Activated T-cell treated with anti-CD3 and anti-CD28 coated beads, Interleukin-2, amount 50 U/mL, for 1 hour (primary cell): ENCODE data around the gene CCL8.
"Not testable (repeated sequence)": the region's sequence is repeated elsewhere in the genome, so short reads cannot be mapped to it uniquely, and the experiment has no call there.

Source experiments
- DNase-seq: peaks from one replicate; pipeline ENCODE4 v3.0.0-alpha.2; 2020

CCL8 gene

GRCh38 chr17:34318474-34318873 lies 761 bp upstream of the CCL8 start:
- DNase-seq: no peak

- DNase-seq: no peak
Observed at GRCh38 chr17:34321964-34322363, 2.7 kb downstream of the CCL8 start.

GRCh38 chr17:34327580-34327979 lies 8.3 kb downstream of the CCL8 start:
- not testable (repeated sequence) for DNase-seq

GRCh38 chr17:34337701-34338100 lies 18.5 kb downstream of the CCL8 start:
- DNase-seq: no peak

GRCh38 chr17:34339138-34339770 lies 20.0 kb downstream of the CCL8 start:
- DNase-seq: no peak

GRCh38 chr17:34341916-34342315 lies 22.7 kb downstream of the CCL8 start:
- DNase-seq: no peak

- no peak for DNase-seq
Observed at GRCh38 chr17:34347063-34347462, 27.8 kb downstream of the CCL8 start.

GRCh38 chr17:34349751-34350150 lies 30.5 kb downstream of the CCL8 start:
- DNase-seq: no peak

GRCh38 chr17:34351096-34351495 lies 31.9 kb downstream of the CCL8 start:
- no peak for DNase-seq

GRCh38 chr17:34352191-34352590 lies 33.0 kb downstream of the CCL8 start:
- no peak for DNase-seq

- DNase-seq: no peak
Observed at GRCh38 chr17:34354637-34355036, 35.4 kb downstream of the CCL8 start.

- no peak for DNase-seq
Observed at GRCh38 chr17:34356194-34356593, 37.0 kb downstream of the CCL8 start, which contains the start of gene CCL13. TSS of gene CCL13 (plus strand) at chr17:34356480. CDS start at chr17:34356527, 47 bp downstream.

GRCh38 chr17:34357398-34357797 lies 38.2 kb downstream of the CCL8 start:
- no peak for DNase-seq

GRCh38 chr17:34358631-34359030 lies 39.4 kb downstream of the CCL8 start:
- DNase-seq: no peak

- no peak for DNase-seq
Observed at GRCh38 chr17:34360601-34361270, 41.5 kb downstream of the CCL8 start.

GRCh38 chr17:34361478-34362061 lies 42.3 kb downstream of the CCL8 start:
- DNase-seq: peak; percentile 55

GRCh38 chr17:34363183-34363661 lies 44.0 kb downstream of the CCL8 start, which contains the start of gene CCL1:
TSS of gene CCL1 (minus strand) at chr17:34363233. CDS start at chr17:34363161, 72 bp downstream.
- no peak for DNase-seq

- no peak for DNase-seq
Observed at GRCh38 chr17:34364751-34365150, 45.5 kb downstream of the CCL8 start.

GRCh38 chr17:34365340-34365739 lies 46.1 kb downstream of the CCL8 start:
- no peak for DNase-seq

GRCh38 chr17:34366010-34366409 lies 46.8 kb downstream of the CCL8 start:
- no peak for DNase-seq

GRCh38 chr17:34366529-34367107 lies 47.4 kb downstream of the CCL8 start:
- DNase-seq: no peak

- no peak for DNase-seq
Observed at GRCh38 chr17:34367486-34368195, 48.4 kb downstream of the CCL8 start.
